Measurements from ENCODE around the gene RBX1. TPM values are rescaled to one million over a fixed set of nuclear protein-coding genes. Genes with fewer than 3 reads are reported as not detected.

RBX1 gene
- total RNA-seq, 1 experiment from 2014 or later, result 30.6 TPM

GRCh38 chr22:41021061-41021612 lies 70.0 kb downstream of the RBX1 start:
- DNase-seq (ENCODE audit: extremely low read depth, low read depth), result no peak

GRCh38 chr22:41021613-41022454 lies 70.7 kb downstream of the RBX1 start:
- DNase-seq (ENCODE audit: extremely low read depth, low read depth), result peak; percentile 30

GRCh38 chr22:41022470-41023298 lies 71.5 kb downstream of the RBX1 start:
- peak; percentile 66 for DNase-seq (ENCODE audit: extremely low read depth, low read depth)

Small RNA genes lying within 50 kb of the gene (small RNA-seq; reads per million reads assigned to genes)
- gene RF00017 (0 reads per million in 2 experiments), gene RNU6-379P (0 reads per million in 2 experiments)

Other genes with a start within 250 kb of the RBX1 start
- 35.9 and 36.8 TPM in 2 replicates for gene SLC25A17, start 132.0 kb upstream of the RBX1 start, total RNA-seq (2014; rRNA removed; shearing (Covaris generic))
- gene ST13, start 94.7 kb upstream of the RBX1 start, total RNA-seq (2014; rRNA removed; shearing (Covaris generic)), result 156 and 178 TPM in 2 replicates
- gene XPNPEP3, start 94.2 kb upstream of the RBX1 start, total RNA-seq (2014; rRNA removed; shearing (Covaris generic)), result 15.1 and 15.2 TPM in 2 replicates
- gene DNAJB7, start 89.3 kb upstream of the RBX1 start, total RNA-seq (2014; rRNA removed; shearing (Covaris generic)), result not detected in 2 replicates
- 22.3 TPM in 2 replicates for gene EP300, start 141.2 kb downstream of the RBX1 start, total RNA-seq (2014; rRNA removed; shearing (Covaris generic))

Measured in NCI-H460 (cell line).